ENCODE data around the gene DRC1. TPM values are rescaled to one million over a fixed set of nuclear protein-coding genes. Genes with fewer than 3 reads are reported as not detected.

Gene DRC1
- total RNA-seq, 1 donor from 2014 or later, result not detected

- H3K27ac Mint-ChIP-seq (ENCODE audit: unreplicated experiment), result no peak overlapping the region
- no peak for DNase-seq (ENCODE audit: extremely low spot score, unreplicated experiment)
- H3K36me3 Mint-ChIP-seq (ENCODE audit: unreplicated experiment), result peaks cover 7% of the 10 kb centered on the region
- H3K27me3 Mint-ChIP-seq (ENCODE audit: unreplicated experiment), result no peaks in the 10 kb centered on the region
- peaks cover 10% of the 10 kb centered on the region for H3K4me1 Mint-ChIP-seq (ENCODE audit: unreplicated experiment)
- TF ChIP-seq CTCF (IDR thresholded peaks at IDR 0.05), result no peak
- H3K9me3 Mint-ChIP-seq (ENCODE audit: unreplicated experiment), result no peaks in the 10 kb centered on the region
- H3K4me3 Mint-ChIP-seq (ENCODE audit: unreplicated experiment), result no peak overlapping the region
Measured at GRCh38 chr2:26396734-26397298, 4.9 kb upstream of the DRC1 start.

GRCh38 chr2:26399771-26400376 lies 1.8 kb upstream of the DRC1 start:
- Mint-ChIP-seq H3K27me3 (ENCODE audit: unreplicated experiment) (no peaks in the 10 kb centered on the region), H3K9me3 (ENCODE audit: unreplicated experiment) (no peaks in the 10 kb centered on the region), H3K27ac (ENCODE audit: unreplicated experiment) (no peak overlapping the region), H3K4me1 (ENCODE audit: unreplicated experiment) (peaks cover 4% of the 10 kb centered on the region), H3K36me3 (ENCODE audit: unreplicated experiment) (peaks cover 7% of the 10 kb centered on the region), H3K4me3 (ENCODE audit: unreplicated experiment) (no peak overlapping the region)
- no peak for DNase-seq (ENCODE audit: extremely low spot score, unreplicated experiment)
- no peak for TF ChIP-seq CTCF (IDR thresholded peaks at IDR 0.05)

- Mint-ChIP-seq H3K27ac (ENCODE audit: unreplicated experiment) (no peak overlapping the region), H3K4me3 (ENCODE audit: unreplicated experiment) (no peak overlapping the region)
Measured at GRCh38 chr2:26400723-26401122, 997 bp upstream of the DRC1 start.

GRCh38 chr2:26407526-26407925 lies 5.8 kb downstream of the DRC1 start:
- Mint-ChIP-seq H3K4me3 (ENCODE audit: unreplicated experiment) (no peak overlapping the region), H3K27ac (ENCODE audit: unreplicated experiment) (no peak overlapping the region), H3K4me1 (ENCODE audit: unreplicated experiment) (no peaks in the 10 kb centered on the region), H3K36me3 (ENCODE audit: unreplicated experiment) (no peaks in the 10 kb centered on the region), H3K27me3 (ENCODE audit: unreplicated experiment) (peaks cover 13% of the 10 kb centered on the region), H3K9me3 (ENCODE audit: unreplicated experiment) (no peaks in the 10 kb centered on the region)
- no peak for DNase-seq (ENCODE audit: extremely low spot score, unreplicated experiment)
- no peak for TF ChIP-seq CTCF (IDR thresholded peaks at IDR 0.05)

More at GRCh38 chr2:26400723-26401122, 997 bp upstream of the DRC1 start:
- Mint-ChIP-seq H3K4me1 (ENCODE audit: unreplicated experiment) (peaks cover 4% of the 10 kb centered on the region), H3K9me3 (ENCODE audit: unreplicated experiment) (no peaks in the 10 kb centered on the region), H3K36me3 (ENCODE audit: unreplicated experiment) (peaks cover 7% of the 10 kb centered on the region), H3K27me3 (ENCODE audit: unreplicated experiment) (no peaks in the 10 kb centered on the region)
- no peak for TF ChIP-seq CTCF (IDR thresholded peaks at IDR 0.05)
- DNase-seq (ENCODE audit: extremely low spot score, unreplicated experiment), result no peak

GRCh38 chr2:26409785-26410184 lies 8.1 kb downstream of the DRC1 start:
- Mint-ChIP-seq H3K27me3 (ENCODE audit: unreplicated experiment) (peaks cover 15% of the 10 kb centered on the region), H3K27ac (ENCODE audit: unreplicated experiment) (no peak overlapping the region), H3K9me3 (ENCODE audit: unreplicated experiment) (no peaks in the 10 kb centered on the region), H3K36me3 (ENCODE audit: unreplicated experiment) (no peaks in the 10 kb centered on the region), H3K4me3 (ENCODE audit: unreplicated experiment) (no peak overlapping the region), H3K4me1 (ENCODE audit: unreplicated experiment) (no peaks in the 10 kb centered on the region)
- no peak for DNase-seq (ENCODE audit: extremely low spot score, unreplicated experiment)
- TF ChIP-seq CTCF (IDR thresholded peaks at IDR 0.05), result no peak

Measured in osteocyte (in vitro differentiated cells).